Hematopoietic multipotent progenitor cell treated with erythropoietin and hydrocortisone succinate and interleukin-3 and kit ligand, for 15 days (in vitro differentiated cells): Measurements from ENCODE around the gene BMP8B.
"Not testable (repeated sequence)": the region's sequence is repeated elsewhere in the genome, so short reads cannot be mapped to it uniquely, and the experiment has no call there.

Source experiments
- DNase-seq: peaks from one replicate; pipeline ENCODE4 v3.0.0-alpha.2; 2015; ENCODE audit warnings: low spot score

The BMP8B gene

GRCh38 chr1:39777896-39778295 lies 10.8 kb downstream of the BMP8B start:
- DNase-seq: not testable (repeated sequence)

- no peak for DNase-seq
Observed at GRCh38 chr1:39777306-39777705, 11.4 kb downstream of the BMP8B start.

GRCh38 chr1:39776886-39777285 lies 11.8 kb downstream of the BMP8B start:
- no peak for DNase-seq

- DNase-seq: no peak
Observed at GRCh38 chr1:39776400-39776713, 12.3 kb downstream of the BMP8B start.

- DNase-seq: not testable (repeated sequence)
Observed at GRCh38 chr1:39775676-39776399, 12.8 kb downstream of the BMP8B start.

- not testable (repeated sequence) for DNase-seq
Observed at GRCh38 chr1:39775141-39775540, 13.5 kb downstream of the BMP8B start.

- DNase-seq: not testable (repeated sequence)
Observed at GRCh38 chr1:39773369-39773979, 15.2 kb downstream of the BMP8B start.

GRCh38 chr1:39771022-39771532 lies 17.6 kb downstream of the BMP8B start, which contains the start of gene OXCT2:
Gene OXCT2, minus strand, starts transcription at chr1:39771348. Its CDS starts 93 bp downstream, at chr1:39771255.
- not testable (repeated sequence) for DNase-seq

GRCh38 chr1:39770100-39771021 lies 18.3 kb downstream of the BMP8B start:
- not testable (repeated sequence) for DNase-seq

- not testable (repeated sequence) for DNase-seq
Observed at GRCh38 chr1:39769502-39769901, 19.2 kb downstream of the BMP8B start.

GRCh38 chr1:39766466-39766865 lies 22.2 kb downstream of the BMP8B start:
- DNase-seq: not testable (repeated sequence)

- DNase-seq: not testable (repeated sequence)
Observed at GRCh38 chr1:39764512-39764911, 24.2 kb downstream of the BMP8B start.

- not testable (repeated sequence) for DNase-seq
Observed at GRCh38 chr1:39763619-39764374, 24.9 kb downstream of the BMP8B start.

GRCh38 chr1:39762550-39763540 lies 25.8 kb downstream of the BMP8B start:
- no peak for DNase-seq

- no peak for DNase-seq
Observed at GRCh38 chr1:39761557-39762260, 27.0 kb downstream of the BMP8B start.

GRCh38 chr1:39761016-39761415 lies 27.6 kb downstream of the BMP8B start:
- DNase-seq: no peak

- no peak for DNase-seq
Observed at GRCh38 chr1:39760074-39761008, 28.3 kb downstream of the BMP8B start.

GRCh38 chr1:39759436-39759726 lies 29.3 kb downstream of the BMP8B start:
- no peak for DNase-seq
